HepG2 (cell line): ENCODE data around the gene SIAH3. TPM values are rescaled to one million over a fixed set of nuclear protein-coding genes. Genes with fewer than 3 reads are reported as not detected.

Experiments used
- ATAC-seq: fragments of 200-7000 bp; cut with Tn5 transposase; 3 replicates; pipeline ENCODE4 v1.9.1; 2020; ENCODE audit warnings: mild to moderate bottlenecking, moderate library complexity
- BruUV-seq: library from RNA; stranded (reverse); fragments of 400-500 nt; replicated peaks from 2 replicates; lab custom pipeline; 2021; lab: Mats Ljungman, UMichigan
- CTCF ChIA-PET: fragments of 300-600 bp; formaldehyde crosslinking; extraction: SDS; loops from one replicate; lab custom pipeline; 2021; ENCODE audit warnings: low total read pairs, inconsistent platforms, low intra/inter-chr PET ratio; lab: Yijun Ruan, JAX
- POLR2A ChIA-PET: fragments of 350-600 bp; sonication (Branson Sonifier 250); formaldehyde crosslinking; loops from one replicate; lab custom pipeline; 2020; ENCODE audit warnings: antibody characterized with exemption, inconsistent platforms; lab: Yijun Ruan, JAX
- DNase-seq: peaks from one replicate; pipeline ENCODE4 v3.0.0-alpha.2; 2015; ENCODE audit warnings: low spot score
- FAIRE-seq: peaks from 3 replicates; lab custom pipeline; 2011; peaks lifted over from hg19 to GRCh38; lab: Jason Lieb, UNC
- H2AFZ ChIP-seq: one replicate; pipeline ENCODE4 v1.6.1; 2011; ENCODE audit warnings: low read length, inconsistent platforms
- H3K27ac ChIP-seq: fragments of 300-600 bp; 3 replicates; pipeline ENCODE4 v1.8.0; 2011; ENCODE audit warnings: mixed run types, mild to moderate bottlenecking, mixed read lengths, low read length, inconsistent platforms; ENCODE audit not compliant: insufficient read depth; ENCODE audit errors: extremely low read length
- H3K27me3 ChIP-seq, 2 experiments: fragments of 200-600 bp in 1 of 2; 2 replicates in 1 of 2; 3 replicates in 1 of 2; pipeline versions ENCODE4 v1.6.0 to v1.8.0; 2011; ENCODE audit warnings: low read length in 2 of 2, mild to moderate bottlenecking in 2 of 2, moderate library complexity in 2 of 2, inconsistent platforms in 1 of 2; ENCODE audit not compliant: insufficient read depth in 2 of 2, control insufficient read depth in 1 of 2
- H3K36me3 ChIP-seq, 2 experiments: fragments of 200-600 bp in 1 of 2; replicated peaks in 1 of 2; 2 replicates in 1 of 2; 3 replicates in 1 of 2; pipeline versions ENCODE4 v1.5.1 to v1.8.0; 2011; ENCODE audit warnings: low read length in 2 of 2, inconsistent platforms in 1 of 2; ENCODE audit not compliant: insufficient read depth in 2 of 2, control insufficient read depth in 1 of 2
- H3K4me1 ChIP-seq: 2 replicates; pipeline ENCODE4 v1.5.1; 2012; ENCODE audit warnings: low read length, inconsistent platforms; ENCODE audit not compliant: insufficient read depth
- H3K4me2 ChIP-seq: 2 replicates; pipeline ENCODE4 v1.6.0; 2011; ENCODE audit warnings: low read depth, low read length, inconsistent platforms
- H3K4me3 ChIP-seq, 3 experiments: fragments of 200-600 bp in 1 of 3; sonication (generic), shearing (Covaris generic) in 1 of 3; replicated peaks in 1 of 3; 2 replicates each; pipeline ENCODE4 v1.5.1; 2011 to 2016; ENCODE audit warnings: low read length in 3 of 3, inconsistent platforms in 2 of 3, low read depth in 2 of 3, mild to moderate bottlenecking in 2 of 3, control low read depth in 1 of 3, mixed read lengths in 1 of 3; ENCODE audit not compliant: insufficient read depth in 1 of 3
- H3K79me2 ChIP-seq: one replicate; pipeline ENCODE4 v1.6.1; 2011; ENCODE audit warnings: low read length, inconsistent platforms; ENCODE audit not compliant: insufficient read depth
- H3K9ac ChIP-seq: 2 replicates; pipeline ENCODE4 v1.6.0; 2011; ENCODE audit warnings: mild to moderate bottlenecking, low read depth, low read length, inconsistent platforms; ENCODE audit not compliant: insufficient read depth
- H3K9me3 ChIP-seq: 2 replicates; pipeline ENCODE4 v1.5.1; 2012; ENCODE audit warnings: mild to moderate bottlenecking, low read length
- H4K20me1 ChIP-seq: 2 replicates; pipeline ENCODE4 v1.6.0; 2011; ENCODE audit warnings: inconsistent platforms, mild to moderate bottlenecking, low read length, moderate library complexity; ENCODE audit not compliant: insufficient read depth
- DMTF1 ChIP-seq: sonication (generic); formaldehyde crosslinking; IDR thresholded peaks from 2 replicates; pipeline ENCODE4 v1.4.0; 2020; ENCODE audit warnings: mild to moderate bottlenecking, missing genetic modification reagents
- MAFF ChIP-seq: IDR thresholded peaks from 2 replicates; pipeline ENCODE4 v1.6.1; 2011; ENCODE audit warnings: low read depth, low read length, improper control_type of control experiment
- MAFK ChIP-seq, 2 experiments: IDR thresholded peaks in 1 of 2; conservative IDR thresholded peaks in 1 of 2; 2 replicates each; pipeline ENCODE4 v1.6.1; 2011; ENCODE audit warnings: improper control_type of control experiment in 2 of 2, low read length in 2 of 2
- RARA ChIP-seq: IDR thresholded peaks from 2 replicates; pipeline ENCODE4 v1.6.1; 2016; ENCODE audit warnings: missing genetic modification reagents, missing compliant biosample characterization
- TMF1 ChIP-seq: sonication (generic); formaldehyde crosslinking; IDR thresholded peaks from 2 replicates; pipeline ENCODE4 v1.8.1; 2022; ENCODE audit warnings: low read depth, missing genetic modification reagents
- WGBS: methylation state at CpG from one replicate; pipeline ENCODE4 v1.1.6; 2017; ENCODE audit warnings: low lambda C conversion rate; 5-methylcytosine and 5-hydroxymethylcytosine counted together
- in situ Hi-C: cut with HindIII; loops from 2 replicates; pipeline ENCODE4 v1.10.0; 2017; ENCODE audit warnings: low pct_unique_long_range_greater_than_20kb; ENCODE audit not compliant: extremely low pct_ligation_motif_present
- intact Hi-C: fragments of 100-400 bp; cut with micrococcal nuclease; formaldehyde crosslinking; loops from one replicate; pipeline ENCODE4 v1.10.0; 2022; ENCODE audit not compliant: unreplicated experiment
- polyA plus RNA-seq, 8 experiments: library from polyadenylated mRNA; depleted of rRNA in 3 of 8; stranded (reverse) in 7 of 8; unstranded in 1 of 8; fragments of >200 nt; fragmentation: Illumina TruSeq in 4 of 8; extraction: Trizol in 4 of 8; gene quantifications; 2 replicates each; pipeline versions ENCODE4 v1.2.1 to v1.2.3, GENCODE V29; 2011 to 2016; ENCODE audit warnings: low read depth in 4 of 8, missing spikeins in 1 of 8, mixed read lengths in 1 of 8; ENCODE audit not compliant: insufficient read depth in 1 of 8
- total RNA-seq, 5 experiments: library from RNA; depleted of rRNA; stranded (reverse); fragments of >200 nt; fragmentation: Illumina TruSeq; extraction: Trizol; gene quantifications; 2 replicates each; pipeline ENCODE4 v1.2.3, GENCODE V29; 2016; ENCODE audit warnings: low read depth in 1 of 5
- TF ChIP-seq, protein P1 (sequence below): sonication (generic); formaldehyde crosslinking; IDR thresholded peaks from 2 replicates; pipeline ENCODE4 v1.5.1; 2020; ENCODE audit warnings: mild to moderate bottlenecking, missing genetic modification reagents

Gene SIAH3
- total and polyA plus RNA-seq, 2 of the 13 experiments (the other 11 are each of a cell fraction or from before 2014, with no cell fraction given): not detected

GRCh38 chr13:45747071-45747470 lies 104.5 kb downstream of the SIAH3 start (continued):
- TF ChIP-seq DMTF1 (CRISPR knock-in tag) (no peak), RARA (CRISPR knock-in tag) (no peak)
- TF ChIP-seq, protein P1, sequence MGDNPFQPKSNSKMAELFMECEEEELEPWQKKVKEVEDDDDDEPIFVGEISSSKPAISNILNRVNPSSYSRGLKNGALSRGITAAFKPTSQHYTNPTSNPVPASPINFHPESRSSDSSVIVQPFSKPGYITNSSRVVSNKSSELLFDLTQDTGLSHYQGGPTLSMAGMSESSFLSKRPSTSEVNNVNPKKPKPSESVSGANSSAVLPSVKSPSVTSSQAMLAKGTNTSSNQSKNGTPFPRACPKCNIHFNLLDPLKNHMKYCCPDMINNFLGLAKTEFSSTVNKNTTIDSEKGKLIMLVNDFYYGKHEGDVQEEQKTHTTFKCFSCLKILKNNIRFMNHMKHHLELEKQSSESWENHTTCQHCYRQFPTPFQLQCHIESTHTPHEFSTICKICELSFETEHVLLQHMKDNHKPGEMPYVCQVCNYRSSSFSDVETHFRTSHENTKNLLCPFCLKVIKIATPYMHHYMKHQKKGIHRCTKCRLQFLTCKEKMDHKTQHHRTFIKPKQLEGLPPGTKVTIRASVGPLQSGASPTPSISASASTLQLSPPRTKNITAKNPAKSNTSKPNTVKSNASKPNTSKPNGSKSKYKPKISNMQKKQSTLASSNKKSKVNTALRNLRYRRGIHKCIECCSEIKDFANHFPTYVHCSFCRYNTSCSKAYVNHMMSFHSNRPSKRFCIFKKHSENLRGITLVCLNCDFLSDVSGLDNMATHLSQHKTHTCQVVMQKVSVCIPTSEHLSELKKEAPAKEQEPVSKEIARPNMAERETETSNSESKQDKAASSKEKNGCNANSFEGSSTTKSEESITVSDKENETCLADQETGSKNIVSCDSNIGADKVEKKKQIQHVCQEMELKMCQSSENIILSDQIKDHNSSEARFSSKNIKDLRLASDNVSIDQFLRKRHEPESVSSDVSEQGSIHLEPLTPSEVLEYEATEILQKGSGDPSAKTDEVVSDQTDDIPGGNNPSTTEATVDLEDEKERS (CRISPR knock-in tag): no peak

GRCh38 chr13:45744979-45745378 lies 106.6 kb downstream of the SIAH3 start:
- in situ Hi-C loops: no loop called here
- 20% methylated on average over 2 of the region's 3 CpGs for WGBS

More at GRCh38 chr13:45744979-45745378, 106.6 kb downstream of the SIAH3 start:
- ATAC-seq (no peak), FAIRE-seq (no peak), DNase-seq (no peak)
- Histone ChIP-seq H3K4me2 (no peak overlapping the region), H3K9me3 (no peaks in the 10 kb centered on the region), H3K27me3 (0 out of 5 replicates have a peak, but pooled peaks cover 0 to 6% of the 10 kb centered on the region in 2 experiments), H3K9ac (no peak overlapping the region), H3K79me2 (no peaks in the 10 kb centered on the region), H3K27ac (no peak overlapping the region), H3K4me1 (no peaks in the 10 kb centered on the region), H3K4me3 (no peak overlapping the region), H3K36me3 (no peaks in the 10 kb centered on the region), H4K20me1 (no peaks in the 10 kb centered on the region), H2AFZ (no peak overlapping the region)
- POLR2A ChIA-PET: no interaction called here
- BruUV-seq: no TSS peak
- intact Hi-C loops: no loop called here
- TF ChIP-seq TMF1 (no peak), MAFK (conservative IDR thresholded peaks at IDR 0.05 in 1 of 2, IDR thresholded peaks at IDR 0.05 in 1 of 2; ENCODE audit: low read length in 2 of 2) (peak; percentile 51 to 60; a peak in 3 of 4 replicates), MAFF (0 out of 2 replicates have a peak, but pooled peaks have one; percentile 14)
- CTCF ChIA-PET: no interaction called here
